ENCODE measurements around the gene MAGEB17. TPM values are rescaled to one million over a fixed set of nuclear protein-coding genes. Genes with fewer than 3 reads are reported as not detected.

MAGEB17 gene
- not detected in 3 replicates for polyA plus RNA-seq
- polyA plus RNA-seq (2011; ENCODE audit: low read depth) = not detected
- polyA plus RNA-seq (2011; cell fraction: cytosol; rRNA removed) = not detected in 2 replicates
- polyA plus RNA-seq (2011; cell fraction: nucleus; rRNA removed) = not detected in 2 replicates
- polyA plus RNA-seq (2012; ENCODE audit: low replicate concordance) = not detected in 2 replicates
- polyA minus RNA-seq = not detected in 3 replicates
- polyA minus RNA-seq (2011; cell fraction: cytosol; rRNA and poly(A)+ RNA removed) = not detected
- not detected in 2 replicates for polyA minus RNA-seq (2011; cell fraction: nucleus; rRNA and poly(A)+ RNA removed)

GRCh38 chrX:16167181-16167580, at the start of gene MAGEB17:
Gene MAGEB17, plus strand, starts transcription at chrX:16167481. Its CDS starts 2,902 bp downstream, at chrX:16170383.
- DNase-seq (ENCODE audit: low read depth, low spot score) (no peak), FAIRE-seq (no peak)
- H3K36me3 ChIP-seq (ENCODE audit: control insufficient read depth in 2 of 2, extremely low read depth in 1 of 2, insufficient read depth in 2 of 2, low read length in 2 of 2) = no peaks in the 10 kb centered on the region
- H3K4me2 ChIP-seq (ENCODE audit: control insufficient read depth, extremely low read depth, insufficient read depth, low read depth, low read length) = no peak within 1 kb of the TSS
- no peak within 1 kb of the TSS for H3K4me3 ChIP-seq (ENCODE audit: control insufficient read depth in 2 of 3, extremely low read depth in 1 of 3, insufficient read depth in 2 of 3, low read depth in 1 of 3, low read length in 3 of 3)
- TF ChIP-seq, protein P1, sequence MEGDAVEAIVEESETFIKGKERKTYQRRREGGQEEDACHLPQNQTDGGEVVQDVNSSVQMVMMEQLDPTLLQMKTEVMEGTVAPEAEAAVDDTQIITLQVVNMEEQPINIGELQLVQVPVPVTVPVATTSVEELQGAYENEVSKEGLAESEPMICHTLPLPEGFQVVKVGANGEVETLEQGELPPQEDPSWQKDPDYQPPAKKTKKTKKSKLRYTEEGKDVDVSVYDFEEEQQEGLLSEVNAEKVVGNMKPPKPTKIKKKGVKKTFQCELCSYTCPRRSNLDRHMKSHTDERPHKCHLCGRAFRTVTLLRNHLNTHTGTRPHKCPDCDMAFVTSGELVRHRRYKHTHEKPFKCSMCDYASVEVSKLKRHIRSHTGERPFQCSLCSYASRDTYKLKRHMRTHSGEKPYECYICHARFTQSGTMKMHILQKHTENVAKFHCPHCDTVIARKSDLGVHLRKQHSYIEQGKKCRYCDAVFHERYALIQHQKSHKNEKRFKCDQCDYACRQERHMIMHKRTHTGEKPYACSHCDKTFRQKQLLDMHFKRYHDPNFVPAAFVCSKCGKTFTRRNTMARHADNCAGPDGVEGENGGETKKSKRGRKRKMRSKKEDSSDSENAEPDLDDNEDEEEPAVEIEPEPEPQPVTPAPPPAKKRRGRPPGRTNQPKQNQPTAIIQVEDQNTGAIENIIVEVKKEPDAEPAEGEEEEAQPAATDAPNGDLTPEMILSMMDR (optimal IDR thresholded peaks at IDR 0.05 in 1 of 3, IDR thresholded peaks at IDR 0.05 in 1 of 3, conservative IDR thresholded peaks at IDR 0.05 in 1 of 3; ENCODE audit: extremely low read depth in 1 of 3, insufficient read depth in 2 of 3, low read length in 3 of 3) = no peak
- no peak for TF ChIP-seq EZH2 (IDR thresholded peaks at IDR 0.05; ENCODE audit: low read length)
- H3K9ac ChIP-seq (ENCODE audit: control insufficient read depth, extremely low read depth, insufficient read depth, low read length) = no peak within 1 kb of the TSS
- H3K79me2 ChIP-seq (ENCODE audit: control insufficient read depth, insufficient read depth, low read length) = no peaks in the 10 kb centered on the region
- H4K20me1 ChIP-seq (ENCODE audit: control insufficient read depth, extremely low read depth, insufficient read depth, low read length) = no peaks in the 10 kb centered on the region
- no peak within 1 kb of the TSS for H3K27ac ChIP-seq (ENCODE audit: control insufficient read depth, insufficient read depth, low read length)
- no peaks in the 10 kb centered on the region for H3K27me3 ChIP-seq (ENCODE audit: control insufficient read depth, extremely low read depth, insufficient read depth, low read length)
- H3K4me1 ChIP-seq (ENCODE audit: control insufficient read depth, extremely low read depth, insufficient read depth, low read length) = no peaks in the 10 kb centered on the region
- no peaks in the 10 kb centered on the region for H3K9me3 ChIP-seq (ENCODE audit: control insufficient read depth, low read depth, low read length)
- no peaks in the 10 kb centered on the region for H3K9me1 ChIP-seq (ENCODE audit: control insufficient read depth, extremely low read depth, insufficient read depth, low read length)
- no peak within 1 kb of the TSS for H2AFZ ChIP-seq (ENCODE audit: control insufficient read depth, low read length)
- dilution Hi-C loops (cut with MboI; ENCODE audit: extremely low pct_ligation_motif_present, low sequenced_read_pairs) = no loop called here

DNA sequence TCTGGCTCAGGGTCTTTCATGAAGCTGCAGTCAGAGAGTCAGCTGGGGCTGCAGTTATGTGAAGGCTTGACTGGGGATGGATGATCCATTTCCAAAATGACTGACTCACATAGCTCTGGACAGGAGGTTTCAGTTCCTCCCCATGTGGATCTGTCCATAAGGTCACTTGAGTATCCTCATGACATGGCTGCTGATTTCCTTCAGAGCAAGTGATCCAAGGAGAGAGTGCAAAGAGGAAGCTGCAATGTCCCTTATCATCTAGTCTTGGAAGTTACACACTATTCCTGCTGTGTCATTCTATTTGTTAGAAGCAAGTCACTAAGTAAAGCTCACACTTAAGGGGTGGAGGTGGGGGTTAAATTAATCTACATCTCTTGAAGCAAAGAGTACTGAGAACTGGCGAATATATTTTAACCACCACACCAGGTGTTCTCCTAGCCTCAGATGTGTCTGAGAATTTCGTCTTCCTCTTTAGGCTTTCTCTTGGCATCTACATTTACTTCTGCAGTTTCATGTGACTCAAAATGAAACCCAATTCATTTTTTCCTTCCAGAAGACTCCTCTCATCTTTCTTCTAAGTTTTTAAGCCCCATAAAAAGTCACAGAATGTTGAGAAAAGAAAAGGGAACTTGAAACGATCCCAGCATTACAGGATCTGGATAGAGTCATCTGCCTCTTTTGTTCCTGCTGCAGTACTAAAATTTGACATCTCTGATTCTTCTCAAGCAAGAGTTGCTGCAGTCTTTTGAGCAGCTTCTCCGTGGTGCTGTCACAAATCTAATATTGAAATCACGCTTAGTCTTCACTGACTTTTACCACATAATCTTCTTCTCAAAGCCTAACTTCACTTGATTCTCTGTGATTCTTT, 47.7 kb upstream of the MAGEB17 start:
- H4K20me1 ChIP-seq (ENCODE audit: control insufficient read depth, extremely low read depth, insufficient read depth, low read length) = no peaks in the 10 kb centered on the region
- H3K79me2 ChIP-seq (ENCODE audit: control insufficient read depth, insufficient read depth, low read length) = no peaks in the 10 kb centered on the region
- peaks cover 9% of the 10 kb centered on the region for H3K27me3 ChIP-seq (ENCODE audit: control insufficient read depth, extremely low read depth, insufficient read depth, low read length)
- no peak for FAIRE-seq
- no peaks in the 10 kb centered on the region for H3K36me3 ChIP-seq (ENCODE audit: control insufficient read depth in 2 of 2, extremely low read depth in 1 of 2, insufficient read depth in 2 of 2, low read length in 2 of 2)
- no peak overlapping the region for H2AFZ ChIP-seq (ENCODE audit: control insufficient read depth, low read length)
- H3K27ac ChIP-seq (ENCODE audit: control insufficient read depth, insufficient read depth, low read length) = no peak overlapping the region
- no peak for TF ChIP-seq EZH2 (IDR thresholded peaks at IDR 0.05; ENCODE audit: low read length)
- TF ChIP-seq, protein P1 (optimal IDR thresholded peaks at IDR 0.05 in 1 of 3, IDR thresholded peaks at IDR 0.05 in 1 of 3, conservative IDR thresholded peaks at IDR 0.05 in 1 of 3; ENCODE audit: extremely low read depth in 1 of 3, insufficient read depth in 2 of 3, low read length in 3 of 3) = no peak
- no peak overlapping the region for H3K9ac ChIP-seq (ENCODE audit: control insufficient read depth, extremely low read depth, insufficient read depth, low read length)
- dilution Hi-C loops (cut with MboI; ENCODE audit: extremely low pct_ligation_motif_present, low sequenced_read_pairs) = no loop called here
- no peak for DNase-seq (ENCODE audit: low read depth, low spot score)
- no peak overlapping the region for H3K4me2 ChIP-seq (ENCODE audit: control insufficient read depth, extremely low read depth, insufficient read depth, low read depth, low read length)
- no peaks in the 10 kb centered on the region for H3K9me1 ChIP-seq (ENCODE audit: control insufficient read depth, extremely low read depth, insufficient read depth, low read length)
- no peaks in the 10 kb centered on the region for H3K9me3 ChIP-seq (ENCODE audit: control insufficient read depth, low read depth, low read length)
- no peaks in the 10 kb centered on the region for H3K4me1 ChIP-seq (ENCODE audit: control insufficient read depth, extremely low read depth, insufficient read depth, low read length)
- no peak overlapping the region for H3K4me3 ChIP-seq (ENCODE audit: control insufficient read depth in 2 of 3, extremely low read depth in 1 of 3, insufficient read depth in 2 of 3, low read depth in 1 of 3, low read length in 3 of 3)
